Fibroblast of the aortic adventitia (primary cell): ENCODE results near the gene PLCL2. TPM values are rescaled to one million over a fixed set of nuclear protein-coding genes. Genes with fewer than 3 reads are reported as not detected.

Source experiments
- DNase-seq: peaks from one replicate; pipeline ENCODE4 v3.0.0-alpha.2; 2010; ENCODE audit warnings: low read depth
- H3K4me3 ChIP-seq: 2 replicates; pipeline ENCODE4 v1.5.1; 2011; ENCODE audit warnings: low read depth, mild to moderate bottlenecking, control low read depth, low read length, moderate library complexity
- total RNA-seq: library from RNA; depleted of rRNA; stranded (reverse); fragments of >200 nt; gene quantifications from 2 replicates; pipeline ENCODE4 v1.2.3, GENCODE V29; 2012; ENCODE audit warnings: low replicate concordance
- TF ChIP-seq, protein P1 (sequence below): IDR thresholded peaks from 2 replicates; pipeline ENCODE4 v1.5.1; 2011; ENCODE audit warnings: mild to moderate bottlenecking, low read length, control low read depth, inconsistent platforms; ENCODE audit not compliant: insufficient read depth

The PLCL2 gene
- total RNA-seq, 1 donor, result 11.6 TPM

DNA sequence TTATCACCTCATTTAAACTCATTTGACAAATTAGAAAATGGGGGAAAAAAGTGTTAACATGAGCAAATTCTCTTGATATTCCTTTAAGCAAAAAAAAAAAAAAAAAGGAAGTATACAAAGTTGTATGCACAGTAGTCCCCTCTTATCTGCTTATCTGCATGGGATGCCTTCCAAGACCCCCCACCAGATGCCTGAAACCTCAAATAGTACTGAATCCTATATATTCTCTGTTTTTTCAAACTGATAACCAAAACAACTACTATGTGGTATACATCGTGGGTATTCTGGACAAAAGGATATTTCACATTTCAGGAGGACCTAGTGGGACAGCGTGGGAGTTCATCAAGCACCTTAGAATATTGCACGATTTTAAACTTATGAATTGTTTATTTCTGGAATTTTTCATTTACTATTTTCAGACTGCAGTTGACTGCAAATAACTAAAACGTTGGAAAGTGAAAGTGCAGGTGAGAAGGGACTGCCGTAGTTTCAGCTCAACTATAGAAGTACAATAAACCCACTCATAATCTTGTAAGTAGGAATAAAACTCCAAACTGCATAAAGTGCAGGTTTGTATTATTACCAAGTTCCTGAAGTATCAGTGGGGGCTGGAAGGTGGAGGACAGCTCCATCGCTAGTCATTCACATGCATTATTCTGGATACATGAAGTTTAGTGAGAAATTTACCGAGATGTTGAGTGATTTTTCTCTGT is 43.6 kb upstream of the PLCL2 start:
- TF ChIP-seq, protein P1, sequence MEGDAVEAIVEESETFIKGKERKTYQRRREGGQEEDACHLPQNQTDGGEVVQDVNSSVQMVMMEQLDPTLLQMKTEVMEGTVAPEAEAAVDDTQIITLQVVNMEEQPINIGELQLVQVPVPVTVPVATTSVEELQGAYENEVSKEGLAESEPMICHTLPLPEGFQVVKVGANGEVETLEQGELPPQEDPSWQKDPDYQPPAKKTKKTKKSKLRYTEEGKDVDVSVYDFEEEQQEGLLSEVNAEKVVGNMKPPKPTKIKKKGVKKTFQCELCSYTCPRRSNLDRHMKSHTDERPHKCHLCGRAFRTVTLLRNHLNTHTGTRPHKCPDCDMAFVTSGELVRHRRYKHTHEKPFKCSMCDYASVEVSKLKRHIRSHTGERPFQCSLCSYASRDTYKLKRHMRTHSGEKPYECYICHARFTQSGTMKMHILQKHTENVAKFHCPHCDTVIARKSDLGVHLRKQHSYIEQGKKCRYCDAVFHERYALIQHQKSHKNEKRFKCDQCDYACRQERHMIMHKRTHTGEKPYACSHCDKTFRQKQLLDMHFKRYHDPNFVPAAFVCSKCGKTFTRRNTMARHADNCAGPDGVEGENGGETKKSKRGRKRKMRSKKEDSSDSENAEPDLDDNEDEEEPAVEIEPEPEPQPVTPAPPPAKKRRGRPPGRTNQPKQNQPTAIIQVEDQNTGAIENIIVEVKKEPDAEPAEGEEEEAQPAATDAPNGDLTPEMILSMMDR, result no peak
- no peak for DNase-seq
- H3K4me3 ChIP-seq, result no peak overlapping the region

DNA sequence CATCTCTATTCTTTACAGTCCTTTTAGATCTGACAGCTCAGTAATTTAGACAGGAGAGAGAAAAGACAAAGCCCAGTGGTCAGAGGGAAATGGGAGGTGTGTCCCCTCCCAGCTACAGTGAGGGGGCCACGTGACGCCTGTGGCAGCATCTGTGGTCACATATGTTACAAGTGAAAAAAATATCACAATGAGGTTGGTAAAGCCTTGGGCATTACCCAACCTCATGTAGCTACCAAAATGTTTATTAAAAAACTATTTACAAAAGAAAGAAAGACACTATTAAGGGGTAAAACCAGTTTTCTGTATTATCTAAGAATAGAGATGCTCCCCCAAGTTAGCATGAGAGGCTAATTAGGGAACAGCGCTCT is 42.9 kb upstream of the PLCL2 start:
- TF ChIP-seq, protein P1, result no peak
- no peak for DNase-seq
- no peak overlapping the region for H3K4me3 ChIP-seq

DNA sequence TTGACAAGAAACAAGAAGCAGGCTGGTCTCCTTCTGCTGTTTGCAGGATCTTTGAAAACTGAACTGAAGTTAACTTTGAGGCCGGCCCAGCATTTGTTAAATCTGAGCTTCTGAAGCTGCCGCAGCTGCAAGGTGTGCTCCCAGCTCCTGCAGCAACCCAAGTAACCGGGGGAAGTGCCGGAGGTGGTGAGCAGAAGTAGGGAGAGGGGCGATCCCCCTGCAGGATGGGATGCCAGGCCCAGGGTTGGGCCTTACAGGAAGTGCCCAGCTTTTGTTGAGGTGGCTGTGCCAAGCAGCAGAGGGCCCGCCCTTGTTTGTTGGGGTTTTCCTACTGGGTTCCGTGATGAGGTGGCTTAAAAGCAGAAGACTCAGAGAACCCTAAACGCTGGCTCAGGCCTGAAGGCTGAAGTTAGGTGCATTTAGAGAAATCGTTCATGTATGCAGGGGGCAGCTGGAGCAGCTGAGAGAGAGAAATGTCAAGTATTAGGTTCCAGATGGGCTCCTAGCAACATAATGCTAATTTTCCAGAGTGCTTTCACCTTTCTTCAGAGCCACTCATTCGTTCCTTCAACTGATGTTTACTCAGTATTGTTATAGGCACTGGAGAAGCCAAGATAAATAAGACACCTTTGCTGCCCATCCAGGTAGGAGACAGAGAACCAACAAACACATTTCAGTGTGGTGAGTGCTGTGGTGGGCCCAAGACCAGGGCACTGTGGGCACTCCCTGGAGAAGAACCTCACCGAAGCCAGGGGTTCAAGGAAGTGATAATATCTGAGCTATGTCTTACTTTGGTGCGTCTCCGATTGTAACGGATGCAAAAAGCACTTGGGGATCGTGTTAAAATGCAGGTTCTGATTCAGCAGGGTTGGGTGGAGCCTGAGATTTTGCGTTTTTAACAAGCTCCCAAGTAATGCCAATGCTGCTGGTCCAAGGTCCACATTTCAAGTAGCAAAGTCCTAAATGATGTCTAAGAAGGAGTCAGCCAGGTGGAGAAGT is 42.2 kb upstream of the PLCL2 start:
- H3K4me3 ChIP-seq, result no peak overlapping the region
- no peak for DNase-seq
- TF ChIP-seq, protein P1, result no peak

DNA sequence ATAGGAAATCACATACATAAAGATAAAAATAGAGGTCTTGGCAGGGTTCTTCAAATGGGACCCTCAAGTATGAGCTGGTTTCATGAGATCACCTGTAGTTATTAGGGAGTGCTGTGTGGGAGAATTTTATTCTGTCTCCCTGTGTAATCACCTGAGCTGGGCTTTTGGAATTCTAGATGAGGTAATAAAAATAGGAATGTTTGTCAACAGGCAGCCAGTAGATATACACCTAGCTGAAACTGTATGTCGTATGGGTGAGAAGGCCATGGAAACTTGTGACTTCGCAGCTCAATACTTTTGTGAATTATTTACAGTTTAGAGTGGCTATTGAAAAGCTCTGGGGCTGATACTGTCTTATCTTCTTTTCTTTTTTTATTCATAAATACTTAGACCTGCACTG is 40.5 kb upstream of the PLCL2 start:
- no peak for DNase-seq
- H3K4me3 ChIP-seq, result no peak overlapping the region
- TF ChIP-seq, protein P1, result no peak

DNA sequence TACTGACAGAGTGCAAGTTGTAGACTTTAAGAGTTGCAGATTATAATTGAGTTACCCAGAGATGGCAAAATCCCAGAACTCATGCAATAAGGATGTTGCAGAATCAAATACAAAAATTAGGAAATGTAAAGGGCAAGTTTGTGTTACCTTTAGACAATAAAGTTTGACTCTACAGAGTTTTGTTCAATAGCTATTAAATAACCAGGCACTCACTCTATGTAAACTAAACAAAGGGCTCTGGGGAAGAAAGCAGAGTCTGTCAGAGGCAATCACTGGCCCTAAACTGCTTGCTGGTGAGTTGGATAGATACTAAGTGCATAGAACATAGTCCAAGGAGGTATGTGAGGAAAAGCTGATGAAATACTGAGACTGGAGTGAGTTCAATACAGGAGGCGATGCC is 40.0 kb upstream of the PLCL2 start:
- no peak for DNase-seq
- TF ChIP-seq, protein P1, result no peak
- no peak overlapping the region for H3K4me3 ChIP-seq

DNA sequence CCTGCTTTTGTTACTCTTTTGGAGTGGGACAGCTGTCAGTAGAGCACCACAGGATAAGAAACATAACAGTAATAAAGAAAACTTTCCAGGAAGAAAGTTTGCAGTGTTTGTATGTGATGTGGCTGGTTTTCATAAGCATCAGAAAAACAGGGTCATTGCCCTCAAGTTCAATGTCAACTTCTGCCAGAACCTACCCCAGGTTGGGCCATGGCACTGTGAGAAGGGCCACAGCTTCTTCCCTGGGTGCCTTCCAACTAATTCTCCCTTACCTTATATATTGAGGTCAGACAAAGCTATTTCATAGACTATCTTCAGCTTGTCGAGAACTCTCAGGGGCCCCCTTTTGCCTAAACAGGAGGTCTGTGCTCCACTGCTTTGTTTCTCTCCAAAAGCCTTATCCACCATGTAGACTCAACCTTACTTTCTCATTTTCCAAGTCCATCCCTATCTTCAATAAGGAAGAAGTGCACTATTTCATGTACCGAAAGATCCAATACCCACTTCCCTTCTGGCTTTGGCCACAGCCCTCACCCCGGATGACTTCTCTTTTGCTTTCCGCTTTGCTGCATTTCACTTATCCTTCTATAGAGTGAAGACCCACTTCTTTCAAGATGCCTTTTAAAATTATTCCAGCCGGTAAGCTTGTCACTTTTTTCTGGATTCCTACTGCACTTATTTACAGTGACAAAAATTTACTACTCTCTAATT is 38.2 kb upstream of the PLCL2 start:
- no peak overlapping the region for H3K4me3 ChIP-seq
- DNase-seq, result no peak
- TF ChIP-seq, protein P1, result no peak
